Measurements from ENCODE around the gene TEP1. TPM values are rescaled to one million over a fixed set of nuclear protein-coding genes. Genes with fewer than 3 reads are reported as not detected.

Gene TEP1
- total RNA-seq: 10 to 100 TPM in 4 of 10 donors, 1 to 10 TPM in 6; 6.9 to 17.8 (median 8.6) TPM
- polyA plus RNA-seq: 10 to 100 TPM in 1 of 2 donors, 1 to 10 TPM in 1; 5.6 to 16.0 TPM
- long read RNA-seq, donor 1, partial matches to known transcripts: 0 of 1 reads
- long read RNA-seq, donor 1, other reads (novel, unspliced or antisense): 1 of 1 reads
- long read RNA-seq, donor 2, partial matches to known transcripts: 2 of 2 reads
- long read RNA-seq, donor 2, other reads (novel, unspliced or antisense): 0 of 2 reads
- long read RNA-seq, donor 3, partial matches to known transcripts: 1 of 1 reads
- long read RNA-seq, donor 3, other reads (novel, unspliced or antisense): 0 of 1 reads

DNA sequence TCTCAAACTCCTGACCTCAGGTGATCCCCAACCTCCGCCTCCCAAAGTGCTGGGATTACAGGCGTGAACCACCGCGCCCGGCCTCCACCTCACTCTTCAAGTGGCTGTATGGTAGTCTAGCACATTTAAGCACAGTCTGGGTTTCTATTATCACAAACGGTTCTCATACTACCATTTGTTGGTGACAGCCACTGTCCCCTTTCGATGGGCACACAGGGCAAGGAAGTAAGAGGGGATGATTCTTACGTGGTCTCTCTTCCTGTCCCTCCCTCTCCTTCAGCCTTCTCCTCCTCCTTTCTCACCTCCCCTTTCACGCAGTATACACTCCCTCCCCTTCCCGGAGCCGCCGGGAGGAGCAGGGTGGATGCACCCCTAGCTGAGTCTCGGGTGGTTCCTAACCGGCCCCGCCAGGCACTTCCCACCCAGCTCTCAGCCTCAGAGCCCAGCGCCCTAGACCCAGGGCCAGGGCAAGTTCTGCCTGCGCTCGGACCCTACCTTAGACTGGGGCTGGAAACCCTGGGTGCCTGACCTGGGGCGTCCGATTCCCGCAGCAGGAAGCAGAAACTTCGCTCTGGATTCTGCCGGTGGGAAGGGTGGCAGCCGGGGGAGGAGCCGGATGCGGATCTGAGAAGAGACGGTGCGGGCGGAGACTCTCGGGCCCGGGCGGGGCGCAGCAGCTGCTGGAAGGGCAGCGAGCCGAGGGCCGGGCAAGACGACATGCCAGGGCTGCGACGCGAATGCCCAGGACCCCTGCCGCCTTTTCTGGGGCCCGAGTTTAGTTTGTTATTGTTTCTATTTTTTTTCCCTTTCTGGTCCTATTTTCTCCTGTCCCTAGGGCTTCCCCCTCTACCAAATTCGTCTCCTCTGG lies at the start of gene TEP1:
Gene TEP1, minus strand, starts transcription at position 626 of the 868 bp plus-strand sequence. CDS start 5,062 bp downstream, outside the sequence.
- Histone ChIP-seq H3K4me3 (peak within 1 kb of the TSS; percentile 63 to 92 (median 75)), H3K27me3 (no peaks in the 10 kb centered on the region), H3K9me3 (no peaks in the 10 kb centered on the region), H3K4me1 (peaks cover 0 to 35% (median 13%) of the 10 kb centered on the region in 9 donors), H3K27ac (peak within 1 kb of the TSS; percentile 40 to 98 (median 95)), H3K36me3 (peaks cover 0 to 12% (median 3%) of the 10 kb centered on the region in 9 donors)
- peak; percentile 94 to 98 (median 98) for ATAC-seq
- no peak for TF ChIP-seq CTCF (IDR thresholded peaks at IDR 0.05)
- 0 to 1% methylated on average over 42 to 43 of the region's 43 CpGs for WGBS, 2 donors
- peak; percentile 89 for DNase-seq
- intact Hi-C loops (cut with DNase I): loop anchor here in 8 of 10 donors (1.0 to 10.0 kb wide), 13 partner anchors 40 to 272 kb away; partner anchors contain the start of genes PARP2 (in 5 of the 8), RNASE4 (in 4 of the 8), ANG (in 2 of the 8) and APEX1 (in 2 of the 8)

- no peak for TF ChIP-seq CTCF (IDR thresholded peaks at IDR 0.05)
- intact Hi-C loops (cut with DNase I): loop anchor here in 7 of 10 donors (5.0 to 10.0 kb wide), 5 partner anchors 119 to 223 kb away; partner anchors contain the start of genes RNASE4 (in 5 of the 7), ANG (in 2 of the 7), CCNB1IP1 (in 1 of the 7) and PARP2 (in 1 of the 7)
- H3K27me3 ChIP-seq: no peaks in the 10 kb centered on the region
- peaks cover 0 to 38% (median 28%) of the 10 kb centered on the region in 9 donors for H3K36me3 ChIP-seq
- WGBS, 2 donors: 0% methylated on average over 49 to 67 of the region's 67 CpGs
- ATAC-seq (peak; percentile 96 to 99 (median 98)), DNase-seq (peak; percentile 97 to 99)
- H3K4me3 ChIP-seq: peak within 1 kb of the TSS; percentile 81 to 100 (median 94)
- no peaks in the 10 kb centered on the region for H3K9me3 ChIP-seq
- peak within 1 kb of the TSS; percentile 77 to 96 (median 93) for H3K27ac ChIP-seq
- H3K4me1 ChIP-seq: peaks cover 9 to 49% (median 24%) of the 10 kb centered on the region in 9 donors
Observed at GRCh38 chr14:20461225-20462141, 48.2 kb upstream of the TEP1 start, which contains the start of gene PIP4P1. Gene PIP4P1 (minus strand): TSS chr14:20461434. CDS start chr14:20461325, 109 bp downstream.

DNA sequence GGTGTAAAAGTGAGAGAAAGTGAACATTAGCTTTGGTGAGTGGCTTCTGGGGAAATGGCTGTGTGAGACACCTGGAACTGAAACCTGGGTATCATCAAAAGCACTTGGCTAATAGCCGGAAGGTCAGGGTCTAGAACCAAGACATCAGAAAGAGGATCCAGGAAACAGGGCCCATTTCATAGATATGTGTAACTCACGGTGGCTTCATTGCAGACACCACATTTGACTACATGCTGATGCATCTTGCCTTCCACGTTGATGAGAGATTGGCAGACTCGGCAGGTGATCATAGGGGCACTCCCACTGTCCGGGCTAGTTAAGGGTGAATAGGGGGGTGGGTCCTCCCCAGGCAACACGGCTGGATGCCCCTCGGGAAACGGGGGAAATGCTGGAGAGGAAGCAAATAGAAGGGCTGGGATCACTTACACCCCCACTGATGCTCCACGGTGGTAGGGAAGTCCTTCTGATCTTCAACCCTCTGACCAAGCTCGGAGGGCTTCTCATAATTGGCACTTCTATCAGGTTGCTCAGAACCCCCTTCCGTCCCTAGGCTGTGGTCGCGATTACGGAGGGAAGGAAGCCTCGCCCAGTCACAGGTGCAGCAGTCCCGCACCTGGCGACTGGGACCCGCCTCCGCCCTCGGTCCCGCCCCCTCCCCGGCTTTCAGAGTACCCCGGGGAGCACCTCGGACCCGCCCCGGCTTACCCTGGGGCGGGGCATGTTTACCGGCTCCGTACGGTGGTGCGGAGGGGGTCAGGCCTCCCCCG lies 47.3 kb upstream of the TEP1 start:
- Histone ChIP-seq H3K4me3 (peak overlapping the region; percentile 81 to 100 (median 94)), H3K9me3 (no peaks in the 10 kb centered on the region), H3K4me1 (peaks cover 9 to 57% (median 32%) of the 10 kb centered on the region in 9 donors), H3K36me3 (peaks cover 0 to 43% (median 30%) of the 10 kb centered on the region in 9 donors), H3K27ac (peak overlapping the region; percentile 77 to 96 (median 93)), H3K27me3 (no peaks in the 10 kb centered on the region)
- intact Hi-C loops (cut with DNase I): loop anchor here in 7 of 10 donors (5.0 to 10.0 kb wide), 5 partner anchors 118 to 224 kb away; partner anchors contain the start of genes RNASE4 (in 5 of the 7), ANG (in 2 of the 7), CCNB1IP1 (in 1 of the 7) and PARP2 (in 1 of the 7)
- no peak for TF ChIP-seq CTCF (IDR thresholded peaks at IDR 0.05)
- DNase-seq: peak in 1 of 2 donors; percentile 16
- peak in 2 of 8 donors; percentile 12 to 15 for ATAC-seq
- 6 to 8% methylated on average over 32 of the region's 32 CpGs for WGBS, 2 donors

All from heart right ventricle (tissue), 16 donors.